ENCODE results near the gene ARHGAP5. TPM values are rescaled to one million over a fixed set of nuclear protein-coding genes. Genes with fewer than 3 reads are reported as not detected.

ARHGAP5 gene
- total and polyA plus RNA-seq, 4 donors, result 12.3 to 220 (median 41.2) TPM

DNA sequence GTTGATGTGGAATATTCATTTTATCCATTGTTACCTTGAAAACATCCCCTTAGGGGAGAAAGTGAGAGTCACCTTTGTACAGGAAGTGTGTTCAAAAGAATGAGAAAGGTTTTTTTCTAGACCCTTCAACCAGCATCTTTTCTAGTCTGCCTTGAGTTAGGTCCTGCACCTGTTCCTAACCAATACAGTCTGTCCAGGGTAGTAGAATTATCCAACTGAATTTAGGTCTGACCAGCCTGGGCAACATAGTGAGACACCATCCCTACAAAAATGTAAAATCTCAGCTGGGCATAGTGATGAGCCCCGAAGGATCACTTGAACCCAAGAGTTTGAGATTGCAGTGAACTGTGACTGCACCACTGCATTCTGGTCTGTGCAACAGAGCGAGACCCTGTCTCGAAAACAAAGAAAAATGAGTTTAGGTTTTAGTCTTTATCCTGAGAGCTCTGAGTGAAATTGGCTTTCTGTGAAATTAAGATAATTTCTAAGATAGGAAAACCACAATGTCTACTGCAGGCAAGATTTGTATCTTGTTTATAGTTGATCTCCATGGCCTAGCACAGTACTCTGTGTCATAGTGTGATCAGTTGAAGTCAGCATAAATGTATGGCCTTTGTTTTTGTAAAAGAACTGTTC is 25.2 kb downstream of the ARHGAP5 start:
- no peak overlapping the region for H3K27ac ChIP-seq (ENCODE audit: low read depth in 1 of 2, low read length in 1 of 2)
- peaks cover 0 to 17% (median 0%) of the 10 kb centered on the region in 5 donors for H3K4me1 ChIP-seq (ENCODE audit: control insufficient read depth in 5 of 5, insufficient read depth in 5 of 5, low read length in 5 of 5)
- peaks cover 0 to 9% (median 3%) of the 10 kb centered on the region in 4 donors for H3K36me3 ChIP-seq (ENCODE audit: control insufficient read depth in 4 of 4, insufficient read depth in 4 of 4, low read length in 4 of 4)
- 82 to 84% methylated on average over 3 of the region's 3 CpGs for WGBS, 2 donors
- H3K9ac ChIP-seq (ENCODE audit: insufficient read depth in 1 of 2, low read length in 2 of 2), result no peak overlapping the region
- no peaks in the 10 kb centered on the region for H3K9me3 ChIP-seq (ENCODE audit: control insufficient read depth in 4 of 4, insufficient read depth in 3 of 4, low read length in 3 of 4)
- H3K27me3 ChIP-seq (ENCODE audit: control insufficient read depth in 3 of 3, insufficient read depth in 3 of 3, low read length in 2 of 3), result no peaks in the 10 kb centered on the region
- TF ChIP-seq, protein P1, sequence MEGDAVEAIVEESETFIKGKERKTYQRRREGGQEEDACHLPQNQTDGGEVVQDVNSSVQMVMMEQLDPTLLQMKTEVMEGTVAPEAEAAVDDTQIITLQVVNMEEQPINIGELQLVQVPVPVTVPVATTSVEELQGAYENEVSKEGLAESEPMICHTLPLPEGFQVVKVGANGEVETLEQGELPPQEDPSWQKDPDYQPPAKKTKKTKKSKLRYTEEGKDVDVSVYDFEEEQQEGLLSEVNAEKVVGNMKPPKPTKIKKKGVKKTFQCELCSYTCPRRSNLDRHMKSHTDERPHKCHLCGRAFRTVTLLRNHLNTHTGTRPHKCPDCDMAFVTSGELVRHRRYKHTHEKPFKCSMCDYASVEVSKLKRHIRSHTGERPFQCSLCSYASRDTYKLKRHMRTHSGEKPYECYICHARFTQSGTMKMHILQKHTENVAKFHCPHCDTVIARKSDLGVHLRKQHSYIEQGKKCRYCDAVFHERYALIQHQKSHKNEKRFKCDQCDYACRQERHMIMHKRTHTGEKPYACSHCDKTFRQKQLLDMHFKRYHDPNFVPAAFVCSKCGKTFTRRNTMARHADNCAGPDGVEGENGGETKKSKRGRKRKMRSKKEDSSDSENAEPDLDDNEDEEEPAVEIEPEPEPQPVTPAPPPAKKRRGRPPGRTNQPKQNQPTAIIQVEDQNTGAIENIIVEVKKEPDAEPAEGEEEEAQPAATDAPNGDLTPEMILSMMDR (IDR thresholded peaks at IDR 0.05; ENCODE audit: control extremely low read depth, extremely low read depth), result no peak
- ATAC-seq (ENCODE audit: insufficient read depth, low FRiP score) (no peak), DNase-seq (no peak)
- no peak overlapping the region for H3K4me3 ChIP-seq

DNA sequence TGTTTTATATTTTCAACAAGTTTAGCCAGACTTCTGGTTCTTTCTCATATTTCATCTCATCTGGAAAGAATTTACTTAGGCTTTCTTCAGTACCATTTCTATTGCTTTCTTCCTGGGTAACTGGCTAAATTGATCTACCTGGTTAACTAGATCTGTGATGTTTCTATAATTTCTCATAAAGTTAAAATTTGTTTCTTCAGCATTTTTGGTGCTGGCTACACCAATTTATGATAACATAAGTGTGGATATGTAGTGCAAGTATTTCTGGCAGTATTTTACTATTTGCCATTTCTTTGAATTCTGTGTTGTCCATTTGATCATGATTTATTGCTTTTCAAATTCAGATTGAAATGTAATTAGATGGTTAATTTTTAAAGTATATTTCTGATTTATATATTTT is 25.9 kb downstream of the ARHGAP5 start:
- Histone ChIP-seq H3K9me3 (ENCODE audit: control insufficient read depth in 4 of 4, insufficient read depth in 3 of 4, low read length in 3 of 4) (no peaks in the 10 kb centered on the region), H3K4me1 (ENCODE audit: control insufficient read depth in 5 of 5, insufficient read depth in 5 of 5, low read length in 5 of 5) (peaks cover 0 to 18% (median 0%) of the 10 kb centered on the region in 5 donors), H3K9ac (ENCODE audit: insufficient read depth in 1 of 2, low read length in 2 of 2) (no peak overlapping the region), H3K27ac (ENCODE audit: low read depth in 1 of 2, low read length in 1 of 2) (no peak overlapping the region), H3K27me3 (ENCODE audit: control insufficient read depth in 3 of 3, insufficient read depth in 3 of 3, low read length in 2 of 3) (no peaks in the 10 kb centered on the region), H3K36me3 (ENCODE audit: control insufficient read depth in 4 of 4, insufficient read depth in 4 of 4, low read length in 4 of 4) (peaks cover 0 to 9% (median 3%) of the 10 kb centered on the region in 4 donors), H3K4me3 (no peak overlapping the region)
- DNase-seq (no peak), ATAC-seq (ENCODE audit: insufficient read depth, low FRiP score) (no peak)
- TF ChIP-seq, protein P1 (IDR thresholded peaks at IDR 0.05; ENCODE audit: control extremely low read depth, extremely low read depth), result no peak

- no peaks in the 10 kb centered on the region for H3K9me3 ChIP-seq (ENCODE audit: control insufficient read depth in 4 of 4, insufficient read depth in 3 of 4, low read length in 3 of 4)
- H3K27ac ChIP-seq (ENCODE audit: low read depth in 1 of 2, low read length in 1 of 2), result no peak overlapping the region
- H3K4me1 ChIP-seq (ENCODE audit: control insufficient read depth in 5 of 5, insufficient read depth in 5 of 5, low read length in 5 of 5), result peaks cover 0 to 15% (median 0%) of the 10 kb centered on the region in 5 donors
- ATAC-seq (ENCODE audit: insufficient read depth, low FRiP score) (no peak), DNase-seq (no peak)
- no peak overlapping the region for H3K9ac ChIP-seq (ENCODE audit: insufficient read depth in 1 of 2, low read length in 2 of 2)
- 72 to 89% methylated on average over 1 of the region's 1 CpG for WGBS, 2 donors
- no peak overlapping the region for H3K4me3 ChIP-seq
- TF ChIP-seq, protein P1 (IDR thresholded peaks at IDR 0.05; ENCODE audit: control extremely low read depth, extremely low read depth), result no peak
- peaks cover 0 to 4% (median 2%) of the 10 kb centered on the region in 4 donors for H3K36me3 ChIP-seq (ENCODE audit: control insufficient read depth in 4 of 4, insufficient read depth in 4 of 4, low read length in 4 of 4)
- H3K27me3 ChIP-seq (ENCODE audit: control insufficient read depth in 3 of 3, insufficient read depth in 3 of 3, low read length in 2 of 3), result no peaks in the 10 kb centered on the region
These were observed 27.2 kb downstream of the ARHGAP5 start for GRCh38 chr14:32104308-32104707.

DNA sequence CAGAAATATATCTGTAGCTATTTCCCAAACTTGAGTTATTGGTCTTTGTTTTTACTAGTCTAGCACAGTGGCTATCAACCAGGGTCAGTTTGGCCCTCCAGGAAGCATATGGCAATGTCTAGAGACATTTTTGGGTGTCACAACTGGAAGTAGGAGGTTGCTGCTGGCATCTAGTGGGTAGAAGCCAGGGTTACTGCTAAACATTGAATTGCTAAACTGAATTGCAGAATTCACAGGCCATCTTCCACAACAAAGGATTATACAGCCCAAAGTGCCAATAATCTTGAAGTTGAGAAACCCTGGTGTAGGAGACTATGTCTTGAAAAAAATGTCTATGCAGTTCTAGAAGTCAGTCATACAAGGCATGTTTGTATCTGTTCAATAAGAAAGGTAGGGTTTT is 27.7 kb downstream of the ARHGAP5 start:
- H3K9ac ChIP-seq (ENCODE audit: insufficient read depth in 1 of 2, low read length in 2 of 2), result no peak overlapping the region
- TF ChIP-seq, protein P1 (IDR thresholded peaks at IDR 0.05; ENCODE audit: control extremely low read depth, extremely low read depth), result no peak
- H3K4me1 ChIP-seq (ENCODE audit: control insufficient read depth in 5 of 5, insufficient read depth in 5 of 5, low read length in 5 of 5), result peaks cover 0 to 18% (median 0%) of the 10 kb centered on the region in 5 donors
- no peaks in the 10 kb centered on the region for H3K9me3 ChIP-seq (ENCODE audit: control insufficient read depth in 4 of 4, insufficient read depth in 3 of 4, low read length in 3 of 4)
- DNase-seq (no peak), ATAC-seq (ENCODE audit: insufficient read depth, low FRiP score) (no peak)
- no peaks in the 10 kb centered on the region for H3K27me3 ChIP-seq (ENCODE audit: control insufficient read depth in 3 of 3, insufficient read depth in 3 of 3, low read length in 2 of 3)
- peaks cover 0 to 4% (median 2%) of the 10 kb centered on the region in 4 donors for H3K36me3 ChIP-seq (ENCODE audit: control insufficient read depth in 4 of 4, insufficient read depth in 4 of 4, low read length in 4 of 4)
- H3K27ac ChIP-seq (ENCODE audit: low read depth in 1 of 2, low read length in 1 of 2), result no peak overlapping the region
- no peak overlapping the region for H3K4me3 ChIP-seq

Data from lung (tissue), 12 donors.